PC-3 (cell line): ENCODE data around the gene HOXA6. TPM values are rescaled to one million over a fixed set of nuclear protein-coding genes. Genes with fewer than 3 reads are reported as not detected.

Experiments
- ATAC-seq: fragments of 200-7000 bp; cut with Tn5 transposase; 2 replicates; pipeline ENCODE4 v1.9.1; 2020; ENCODE audit warnings: mild to moderate bottlenecking, moderate library complexity
- BruUV-seq: library from RNA; stranded (reverse); fragments of 400-500 nt; replicated peaks from 2 replicates; lab custom pipeline; 2021; lab: Mats Ljungman, UMichigan
- CTCF ChIA-PET: fragments of 300-600 bp; sonication (Branson Sonifier 250); formaldehyde crosslinking; loops from one replicate; lab custom pipeline; 2022; ENCODE audit warnings: antibody characterized with exemption; lab: Charles Lee
- POLR2A ChIA-PET: fragments of 300-600 bp; sonication (Branson Sonifier 250); formaldehyde crosslinking; loops from one replicate; lab custom pipeline; 2022; ENCODE audit warnings: antibody characterized with exemption; ENCODE audit not compliant: unreplicated experiment; lab: Charles Lee
- DNase-seq: peaks from one replicate; pipeline ENCODE4 v3.0.0-alpha.2; 2015
- H2AFZ ChIP-seq: fragments of 300-600 bp; sonication (generic); 2 replicates; pipeline ENCODE4 v1.6.0; 2016; ENCODE audit warnings: antibody characterized with exemption, low read length
- H3F3A ChIP-seq: fragments of 300-600 bp; sonication (generic); one replicate; pipeline ENCODE4 v1.6.0; 2017; ENCODE audit warnings: antibody characterized with exemption, low read length, control low read depth, mild to moderate bottlenecking; ENCODE audit not compliant: unreplicated experiment
- H3K27ac ChIP-seq: fragments of 300-600 bp; sonication (generic); 2 replicates; pipeline ENCODE4 v1.5.1; 2016; ENCODE audit warnings: mild to moderate bottlenecking, low read length
- H3K27me3 ChIP-seq: fragments of 300-600 bp; sonication (generic); 2 replicates; pipeline ENCODE4 v1.6.1; 2016; ENCODE audit warnings: low read length, mixed read lengths
- H3K36me3 ChIP-seq: fragments of 300-600 bp; sonication (generic); 2 replicates; pipeline ENCODE4 v1.6.1; 2016; ENCODE audit warnings: low read depth, mixed run types, low read length, mixed read lengths
- H3K4me1 ChIP-seq: fragments of 300-600 bp; sonication (generic); 2 replicates; pipeline ENCODE4 v1.5.1; 2016; ENCODE audit warnings: low read length; ENCODE audit not compliant: insufficient read depth
- H3K4me2 ChIP-seq: fragments of 300-600 bp; sonication (generic); 2 replicates; pipeline ENCODE4 v1.6.0; 2016; ENCODE audit warnings: low read length
- H3K4me3 ChIP-seq: fragments of 300-600 bp; sonication (generic); 2 replicates; pipeline ENCODE4 v1.5.1; 2016; ENCODE audit warnings: mild to moderate bottlenecking, low read length, mixed read lengths
- H3K79me2 ChIP-seq: fragments of 300-600 bp; sonication (generic); 2 replicates; pipeline ENCODE4 v1.6.1; 2017; ENCODE audit warnings: low read length, mixed read lengths
- H3K9ac ChIP-seq: fragments of 300-600 bp; sonication (generic); 2 replicates; pipeline ENCODE4 v1.6.0; 2016; ENCODE audit warnings: mild to moderate bottlenecking, low read length
- H3K9me2 ChIP-seq: fragments of 300-600 bp; sonication (generic); replicated peaks from 2 replicates; pipeline ENCODE4 v1.6.1; 2016; ENCODE audit warnings: mixed run types, low read length, mixed read lengths
- H3K9me3 ChIP-seq: fragments of 300-600 bp; sonication (generic); 2 replicates; pipeline ENCODE4 v1.6.1; 2016; ENCODE audit warnings: low read length, mixed read lengths
- H4K20me1 ChIP-seq: fragments of 300-600 bp; sonication (generic); 2 replicates; pipeline ENCODE4 v1.6.1; 2016; ENCODE audit warnings: low read length, mixed read lengths
- EZH2 ChIP-seq: fragments of 300-600 bp; sonication (generic); IDR thresholded peaks from one replicate; pipeline ENCODE4 v1.6.1; 2017; ENCODE audit warnings: antibody characterized with exemption, mild to moderate bottlenecking, low read length; ENCODE audit not compliant: unreplicated experiment
- EZH2phosphoT487 ChIP-seq: fragments of 300-600 bp; sonication (generic); IDR thresholded peaks from 2 replicates; pipeline ENCODE4 v1.6.1; 2018; ENCODE audit warnings: mild to moderate bottlenecking, antibody characterized with exemption, low read length, borderline replicate concordance
- intact Hi-C: fragments of 100-400 bp; cut with micrococcal nuclease; formaldehyde crosslinking; loops from 2 replicates; pipeline ENCODE4 v1.9.0; 2023
- total RNA-seq: library from RNA; depleted of rRNA; stranded (reverse); fragments of >200 nt; gene quantifications from 2 replicates; pipeline ENCODE4 v1.2.3, GENCODE V29; 2014
- TF ChIP-seq, protein P1 (sequence below): fragments of 300-600 bp; sonication (generic); conservative IDR thresholded peaks from 2 replicates; pipeline ENCODE4 v1.5.1; 2017; ENCODE audit warnings: antibody characterized with exemption, low read depth, mild to moderate bottlenecking, low read length

Gene HOXA6
- total RNA-seq, 1 experiment from 2014 or later: 8.3 TPM

DNA sequence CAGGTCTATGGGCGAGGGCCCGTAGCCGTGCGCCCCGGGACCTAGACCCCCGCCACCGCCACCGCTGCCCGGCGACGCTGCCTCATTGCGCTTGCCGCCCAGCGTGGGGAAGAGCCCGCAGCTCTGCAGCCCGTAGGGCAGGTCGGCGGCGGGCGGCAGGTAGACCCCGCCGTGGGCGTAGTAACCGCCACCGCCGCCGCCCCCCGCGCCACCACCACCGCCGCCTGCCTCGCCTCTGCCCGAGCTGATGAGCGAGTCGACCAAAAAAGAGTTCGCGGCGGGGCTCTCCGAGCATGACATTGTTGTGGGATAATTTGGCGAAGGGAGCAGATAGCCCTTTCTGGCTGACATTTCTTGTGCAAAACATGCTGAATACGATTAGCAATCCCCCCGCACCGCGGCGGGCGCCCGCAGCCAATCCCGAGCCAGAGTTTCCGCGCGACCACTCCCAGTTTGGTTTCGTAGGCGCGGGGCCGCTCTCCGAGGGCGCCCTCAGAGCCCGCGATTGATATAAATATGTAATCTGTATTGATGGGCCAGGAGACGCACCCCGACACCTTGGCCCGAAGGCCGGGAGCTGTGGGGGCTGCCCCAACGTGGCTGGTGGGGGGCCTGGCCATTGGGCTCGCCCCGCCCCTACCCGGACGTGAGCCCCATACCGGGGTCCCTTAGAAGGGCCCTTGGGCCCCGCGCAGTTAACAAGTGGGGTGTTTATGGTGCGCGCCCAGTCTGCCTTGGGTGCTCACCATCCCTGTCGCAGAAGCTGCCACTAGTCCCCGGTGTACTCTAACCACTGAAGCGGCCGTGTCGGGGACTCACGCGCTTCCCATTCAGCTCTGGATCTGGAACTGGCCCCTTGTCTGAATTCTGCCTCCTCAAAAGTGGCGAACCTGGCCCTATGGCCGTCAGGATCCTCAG, 26.6 kb upstream of the HOXA6 start, which contains the start of gene HOXA10:
Gene HOXA10 (minus strand): TSS at position 365 of the 918 bp plus-strand sequence. CDS start 14 bp downstream, at position 351.
- H4K20me1 ChIP-seq: no peaks in the 10 kb centered on the region
- ATAC-seq (peak; percentile 1), DNase-seq (peak; percentile 73)
- H3K27me3 ChIP-seq: no peaks in the 10 kb centered on the region
- H3K9me3 ChIP-seq: no peaks in the 10 kb centered on the region
- no peaks in the 10 kb centered on the region for H3K9me2 ChIP-seq
- H2AFZ ChIP-seq: 0 out of 2 replicates have a peak within 1 kb of the TSS, but pooled peaks have one; percentile 41
- peaks cover 100% of the 10 kb centered on the region for H3K79me2 ChIP-seq
- H3K9ac ChIP-seq: peak within 1 kb of the TSS; percentile 90
- peak within 1 kb of the TSS; percentile 84 for H3K4me3 ChIP-seq
- peaks cover 18% of the 10 kb centered on the region for H3K4me1 ChIP-seq
- H3K4me2 ChIP-seq: peak within 1 kb of the TSS; percentile 93
- intact Hi-C loops: no loop called here
- H3F3A ChIP-seq: no peaks in the 10 kb centered on the region
- no TSS peak for BruUV-seq
- POLR2A ChIA-PET: interaction anchor here (0.6 to 1.6 kb wide), 5 partner anchors 9 to 77 kb away, joined by 3 to 5 read pairs (median 4); no protein-coding TSS in a partner anchor
- TF ChIP-seq, protein P1, sequence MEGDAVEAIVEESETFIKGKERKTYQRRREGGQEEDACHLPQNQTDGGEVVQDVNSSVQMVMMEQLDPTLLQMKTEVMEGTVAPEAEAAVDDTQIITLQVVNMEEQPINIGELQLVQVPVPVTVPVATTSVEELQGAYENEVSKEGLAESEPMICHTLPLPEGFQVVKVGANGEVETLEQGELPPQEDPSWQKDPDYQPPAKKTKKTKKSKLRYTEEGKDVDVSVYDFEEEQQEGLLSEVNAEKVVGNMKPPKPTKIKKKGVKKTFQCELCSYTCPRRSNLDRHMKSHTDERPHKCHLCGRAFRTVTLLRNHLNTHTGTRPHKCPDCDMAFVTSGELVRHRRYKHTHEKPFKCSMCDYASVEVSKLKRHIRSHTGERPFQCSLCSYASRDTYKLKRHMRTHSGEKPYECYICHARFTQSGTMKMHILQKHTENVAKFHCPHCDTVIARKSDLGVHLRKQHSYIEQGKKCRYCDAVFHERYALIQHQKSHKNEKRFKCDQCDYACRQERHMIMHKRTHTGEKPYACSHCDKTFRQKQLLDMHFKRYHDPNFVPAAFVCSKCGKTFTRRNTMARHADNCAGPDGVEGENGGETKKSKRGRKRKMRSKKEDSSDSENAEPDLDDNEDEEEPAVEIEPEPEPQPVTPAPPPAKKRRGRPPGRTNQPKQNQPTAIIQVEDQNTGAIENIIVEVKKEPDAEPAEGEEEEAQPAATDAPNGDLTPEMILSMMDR: no peak
- no peak for TF ChIP-seq EZH2
- TF ChIP-seq EZH2phosphoT487: no peak
- peak within 1 kb of the TSS; percentile 97 for H3K27ac ChIP-seq
- 0 out of 2 replicates have a peak, but pooled peaks cover 4% of the 10 kb centered on the region for H3K36me3 ChIP-seq
- CTCF ChIA-PET: no interaction called here

DNA sequence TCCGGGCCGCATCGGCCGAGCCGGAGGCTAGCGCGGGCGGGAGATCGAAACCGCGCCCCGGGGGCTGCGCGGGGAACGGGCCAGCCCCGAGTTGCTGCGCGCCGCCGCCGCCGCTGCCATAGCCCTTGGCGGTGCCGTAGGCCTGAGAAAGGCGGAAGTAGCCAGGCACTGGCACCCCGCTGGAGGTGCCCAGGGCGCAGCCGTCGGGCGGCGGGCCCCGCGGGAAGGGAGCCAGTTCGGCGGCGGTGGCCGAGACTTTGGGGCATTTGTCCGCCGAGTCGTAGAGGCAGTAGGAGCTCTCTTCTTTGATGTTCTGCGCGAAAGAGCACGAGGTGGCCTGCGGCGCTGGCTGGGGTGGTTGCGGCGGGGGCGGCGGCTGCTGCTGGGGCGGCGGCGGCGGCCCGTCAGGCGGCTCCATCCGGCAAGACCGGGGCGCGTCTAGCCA, 26.0 kb upstream of the HOXA6 start:
- no peaks in the 10 kb centered on the region for H3K27me3 ChIP-seq
- peaks cover 100% of the 10 kb centered on the region for H3K79me2 ChIP-seq
- POLR2A ChIA-PET: interaction anchor here (0.8 to 1.1 kb wide), 2 partner anchors 11 to 31 kb away, joined by 5 to 6 read pairs; no protein-coding TSS in a partner anchor
- no peaks in the 10 kb centered on the region for H3K9me2 ChIP-seq
- H3K9ac ChIP-seq: peak overlapping the region; percentile 90
- intact Hi-C loops: no loop called here
- H4K20me1 ChIP-seq: no peaks in the 10 kb centered on the region
- ATAC-seq: no peak; the same call in 1 of the 2 replicates
- no peak for DNase-seq
- H3K9me3 ChIP-seq: no peaks in the 10 kb centered on the region
- H2AFZ ChIP-seq: no peak overlapping the region
- peaks cover 18% of the 10 kb centered on the region for H3K4me1 ChIP-seq
- H3K27ac ChIP-seq: peak overlapping the region; percentile 97
- CTCF ChIA-PET: interaction anchor here (0.5 kb wide), 1 partner anchor 489 kb away, joined by 3 read pairs; the partner anchor contains the start of gene HIBADH
- TF ChIP-seq, protein P1: no peak
- no peak for TF ChIP-seq EZH2phosphoT487
- no peak for TF ChIP-seq EZH2
- H3K4me2 ChIP-seq: peak overlapping the region; percentile 93
- no TSS peak for BruUV-seq
- H3K4me3 ChIP-seq: peak overlapping the region; percentile 84
- H3F3A ChIP-seq: no peaks in the 10 kb centered on the region
- H3K36me3 ChIP-seq: 0 out of 2 replicates have a peak, but pooled peaks cover 4% of the 10 kb centered on the region
